ENCODE data around the gene C3orf70.
"Not testable (repeated sequence)": the region's sequence is repeated elsewhere in the genome, so short reads cannot be mapped to it uniquely, and the experiment has no call there.

The C3orf70 gene

DNA sequence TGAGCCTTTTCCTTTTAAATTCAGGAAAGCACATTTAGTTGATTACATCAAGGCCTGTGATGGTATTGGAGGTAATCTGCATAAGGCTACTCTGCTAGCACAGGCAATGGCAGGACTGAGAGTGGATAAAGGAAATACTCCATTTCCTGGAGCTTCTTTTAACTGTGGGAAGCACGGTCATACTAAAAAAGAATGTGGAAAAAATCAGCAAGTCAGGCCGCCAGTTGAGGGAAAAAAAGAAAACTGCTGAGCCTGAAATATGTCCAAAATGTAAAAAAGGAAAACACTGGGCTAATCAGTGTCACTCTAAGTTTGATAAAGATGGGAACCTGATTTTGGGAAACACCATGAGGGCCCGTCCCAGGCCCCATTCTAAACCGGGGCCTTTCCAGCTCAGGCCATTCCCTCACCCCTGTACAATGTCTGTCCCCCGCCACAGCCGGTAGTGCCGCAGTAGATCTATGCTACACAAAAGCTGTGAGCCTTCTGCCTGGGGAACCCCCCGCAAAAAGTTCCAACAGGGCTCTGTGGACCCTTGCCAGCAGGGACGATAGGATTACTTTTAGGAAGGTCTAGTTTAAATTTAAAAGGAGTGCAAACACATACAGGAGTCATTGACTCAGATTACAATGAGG lies 46.5 kb downstream of the C3orf70 start:
- not testable (repeated sequence) for H3K9ac ChIP-seq (ENCODE audit: low read length); H3K9me3 ChIP-seq (ENCODE audit: control insufficient read depth, low read length); H3K4me3 ChIP-seq (ENCODE audit: low read length); H3K4me1 ChIP-seq (ENCODE audit: control insufficient read depth, insufficient read depth, low read length); H3K36me3 ChIP-seq (ENCODE audit: control insufficient read depth, insufficient read depth, low read length); H3K27me3 ChIP-seq (ENCODE audit: control insufficient read depth, insufficient read depth, low read length)

GRCh38 chr3:185103359-185104127 lies 49.3 kb downstream of the C3orf70 start:
- H3K4me3 ChIP-seq (ENCODE audit: low read length) = no peak overlapping the region
- H3K9ac ChIP-seq (ENCODE audit: low read length) = no peak overlapping the region
- no peaks in the 10 kb centered on the region for H3K4me1 ChIP-seq (ENCODE audit: control insufficient read depth, insufficient read depth, low read length)
- H3K9me3 ChIP-seq (ENCODE audit: control insufficient read depth, low read length) = no peaks in the 10 kb centered on the region
- no peaks in the 10 kb centered on the region for H3K36me3 ChIP-seq (ENCODE audit: control insufficient read depth, insufficient read depth, low read length)
- H3K27me3 ChIP-seq (ENCODE audit: control insufficient read depth, insufficient read depth, low read length) = no peaks in the 10 kb centered on the region

- Histone ChIP-seq H3K4me1 (ENCODE audit: control insufficient read depth, insufficient read depth, low read length) (no peaks in the 10 kb centered on the region), H3K27me3 (ENCODE audit: control insufficient read depth, insufficient read depth, low read length) (no peaks in the 10 kb centered on the region), H3K4me3 (ENCODE audit: low read length) (no peak overlapping the region), H3K9ac (ENCODE audit: low read length) (no peak overlapping the region), H3K9me3 (ENCODE audit: control insufficient read depth, low read length) (no peaks in the 10 kb centered on the region), H3K36me3 (ENCODE audit: control insufficient read depth, insufficient read depth, low read length) (no peaks in the 10 kb centered on the region)
Measured at GRCh38 chr3:185094697-185095096, 58.2 kb downstream of the C3orf70 start.

- H3K36me3 ChIP-seq (ENCODE audit: control insufficient read depth, insufficient read depth, low read length) = no peaks in the 10 kb centered on the region
- no peak overlapping the region for H3K9ac ChIP-seq (ENCODE audit: low read length)
- no peak overlapping the region for H3K4me3 ChIP-seq (ENCODE audit: low read length)
- no peaks in the 10 kb centered on the region for H3K4me1 ChIP-seq (ENCODE audit: control insufficient read depth, insufficient read depth, low read length)
- H3K9me3 ChIP-seq (ENCODE audit: control insufficient read depth, low read length) = no peaks in the 10 kb centered on the region
- no peaks in the 10 kb centered on the region for H3K27me3 ChIP-seq (ENCODE audit: control insufficient read depth, insufficient read depth, low read length)
Measured at GRCh38 chr3:185093116-185093515, 59.7 kb downstream of the C3orf70 start.

GRCh38 chr3:185090811-185091210 lies 62.0 kb downstream of the C3orf70 start:
- no peak overlapping the region for H3K9ac ChIP-seq (ENCODE audit: low read length)
- H3K9me3 ChIP-seq (ENCODE audit: control insufficient read depth, low read length) = no peaks in the 10 kb centered on the region
- H3K4me1 ChIP-seq (ENCODE audit: control insufficient read depth, insufficient read depth, low read length) = no peaks in the 10 kb centered on the region
- H3K27me3 ChIP-seq (ENCODE audit: control insufficient read depth, insufficient read depth, low read length) = no peaks in the 10 kb centered on the region
- no peak overlapping the region for H3K4me3 ChIP-seq (ENCODE audit: low read length)
- no peaks in the 10 kb centered on the region for H3K36me3 ChIP-seq (ENCODE audit: control insufficient read depth, insufficient read depth, low read length)

GRCh38 chr3:185089751-185090150 lies 63.1 kb downstream of the C3orf70 start:
- no peak overlapping the region for H3K9ac ChIP-seq (ENCODE audit: low read length)
- H3K9me3 ChIP-seq (ENCODE audit: control insufficient read depth, low read length) = no peaks in the 10 kb centered on the region
- no peaks in the 10 kb centered on the region for H3K36me3 ChIP-seq (ENCODE audit: control insufficient read depth, insufficient read depth, low read length)
- no peak overlapping the region for H3K4me3 ChIP-seq (ENCODE audit: low read length)
- H3K4me1 ChIP-seq (ENCODE audit: control insufficient read depth, insufficient read depth, low read length) = no peaks in the 10 kb centered on the region
- H3K27me3 ChIP-seq (ENCODE audit: control insufficient read depth, insufficient read depth, low read length) = no peaks in the 10 kb centered on the region

DNA sequence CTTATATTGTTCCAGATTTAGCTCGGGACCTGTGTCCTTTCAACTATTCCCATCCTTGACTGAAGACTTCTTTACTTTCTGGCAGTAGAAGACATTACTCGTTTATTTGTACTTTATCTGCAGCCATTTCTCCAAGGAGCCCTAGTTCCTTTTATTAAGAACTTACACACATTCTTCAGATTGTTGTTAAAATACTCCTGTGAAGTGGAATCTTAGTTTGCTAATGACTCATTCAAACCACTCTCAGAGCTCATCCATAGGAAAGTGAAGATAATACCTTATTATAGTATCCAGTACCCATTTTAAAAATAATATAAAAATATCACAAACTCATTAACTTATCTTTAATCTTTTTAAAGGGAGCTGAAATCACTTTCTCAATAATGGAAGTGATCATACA lies 63.5 kb downstream of the C3orf70 start:
- Histone ChIP-seq H3K4me3 (ENCODE audit: low read length) (no peak overlapping the region), H3K9me3 (ENCODE audit: control insufficient read depth, low read length) (no peaks in the 10 kb centered on the region), H3K27me3 (ENCODE audit: control insufficient read depth, insufficient read depth, low read length) (no peaks in the 10 kb centered on the region), H3K36me3 (ENCODE audit: control insufficient read depth, insufficient read depth, low read length) (no peaks in the 10 kb centered on the region), H3K9ac (ENCODE audit: low read length) (no peak overlapping the region), H3K4me1 (ENCODE audit: control insufficient read depth, insufficient read depth, low read length) (no peaks in the 10 kb centered on the region)

- H3K4me1 ChIP-seq (ENCODE audit: control insufficient read depth, insufficient read depth, low read length) = no peaks in the 10 kb centered on the region
- H3K27me3 ChIP-seq (ENCODE audit: control insufficient read depth, insufficient read depth, low read length) = no peaks in the 10 kb centered on the region
- H3K4me3 ChIP-seq (ENCODE audit: low read length) = no peak overlapping the region
- H3K36me3 ChIP-seq (ENCODE audit: control insufficient read depth, insufficient read depth, low read length) = no peaks in the 10 kb centered on the region
- H3K9me3 ChIP-seq (ENCODE audit: control insufficient read depth, low read length) = no peaks in the 10 kb centered on the region
- no peak overlapping the region for H3K9ac ChIP-seq (ENCODE audit: low read length)
Measured at GRCh38 chr3:185087419-185087818, 65.4 kb downstream of the C3orf70 start.

DNA sequence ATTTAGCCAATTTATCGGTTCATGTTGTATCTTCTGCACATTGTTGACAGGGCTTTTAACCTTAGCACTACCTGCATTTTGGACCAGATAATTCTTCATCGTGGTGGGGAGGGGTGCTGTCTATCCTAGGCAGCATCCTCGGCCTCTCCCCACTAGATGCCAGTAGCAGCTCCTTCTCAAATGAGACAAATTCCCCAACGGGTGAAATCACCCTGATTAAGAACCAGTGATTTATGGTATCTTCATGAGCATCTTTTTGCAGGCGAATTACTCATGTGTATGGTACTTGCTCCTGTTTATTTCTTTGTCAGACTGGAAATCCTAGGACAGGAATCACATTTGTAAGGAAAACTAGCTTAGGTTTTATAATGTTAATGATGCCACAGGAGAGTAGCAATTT lies 68.0 kb downstream of the C3orf70 start:
- no peak overlapping the region for H3K4me3 ChIP-seq (ENCODE audit: low read length)
- H3K9ac ChIP-seq (ENCODE audit: low read length) = no peak overlapping the region
- no peaks in the 10 kb centered on the region for H3K9me3 ChIP-seq (ENCODE audit: control insufficient read depth, low read length)
- H3K4me1 ChIP-seq (ENCODE audit: control insufficient read depth, insufficient read depth, low read length) = no peaks in the 10 kb centered on the region
- H3K36me3 ChIP-seq (ENCODE audit: control insufficient read depth, insufficient read depth, low read length) = no peaks in the 10 kb centered on the region
- H3K27me3 ChIP-seq (ENCODE audit: control insufficient read depth, insufficient read depth, low read length) = no peaks in the 10 kb centered on the region

GRCh38 chr3:185084402-185084801 lies 68.5 kb downstream of the C3orf70 start:
- H3K36me3 ChIP-seq (ENCODE audit: control insufficient read depth, insufficient read depth, low read length) = no peaks in the 10 kb centered on the region
- H3K9ac ChIP-seq (ENCODE audit: low read length) = no peak overlapping the region
- H3K27me3 ChIP-seq (ENCODE audit: control insufficient read depth, insufficient read depth, low read length) = no peaks in the 10 kb centered on the region
- no peaks in the 10 kb centered on the region for H3K9me3 ChIP-seq (ENCODE audit: control insufficient read depth, low read length)
- no peaks in the 10 kb centered on the region for H3K4me1 ChIP-seq (ENCODE audit: control insufficient read depth, insufficient read depth, low read length)
- no peak overlapping the region for H3K4me3 ChIP-seq (ENCODE audit: low read length)

GRCh38 chr3:185082829-185083228 lies 70.0 kb downstream of the C3orf70 start:
- Histone ChIP-seq H3K9me3 (ENCODE audit: control insufficient read depth, low read length) (no peaks in the 10 kb centered on the region), H3K4me1 (ENCODE audit: control insufficient read depth, insufficient read depth, low read length) (no peaks in the 10 kb centered on the region)

GRCh38 chr3:185082149-185082548 lies 70.7 kb downstream of the C3orf70 start:
- H3K9ac ChIP-seq (ENCODE audit: low read length) = no peak overlapping the region
- H3K27me3 ChIP-seq (ENCODE audit: control insufficient read depth, insufficient read depth, low read length) = no peaks in the 10 kb centered on the region
- H3K9me3 ChIP-seq (ENCODE audit: control insufficient read depth, low read length) = no peaks in the 10 kb centered on the region
- no peaks in the 10 kb centered on the region for H3K36me3 ChIP-seq (ENCODE audit: control insufficient read depth, insufficient read depth, low read length)
- H3K4me1 ChIP-seq (ENCODE audit: control insufficient read depth, insufficient read depth, low read length) = no peaks in the 10 kb centered on the region
- no peak overlapping the region for H3K4me3 ChIP-seq (ENCODE audit: low read length)

More at GRCh38 chr3:185082829-185083228, 70.0 kb downstream of the C3orf70 start:
- Histone ChIP-seq H3K9ac (ENCODE audit: low read length) (no peak overlapping the region), H3K27me3 (ENCODE audit: control insufficient read depth, insufficient read depth, low read length) (no peaks in the 10 kb centered on the region), H3K4me3 (ENCODE audit: low read length) (no peak overlapping the region), H3K36me3 (ENCODE audit: control insufficient read depth, insufficient read depth, low read length) (no peaks in the 10 kb centered on the region)
